Hepatocyte (in vitro differentiated cells): Measurements from ENCODE around the gene SLC25A21. TPM values are rescaled to one million over a fixed set of nuclear protein-coding genes. Genes with fewer than 3 reads are reported as not detected.

Experiments used
- DNase-seq: peaks from one replicate; pipeline ENCODE4 v3.0.0-alpha.2; 2016; ENCODE audit warnings: low spot score
- H2AFZ ChIP-seq: fragments of 200-600 bp; sonication (generic); 2 replicates; pipeline ENCODE4 v1.6.0; 2016; ENCODE audit warnings: antibody characterized with exemption, mild to moderate bottlenecking
- H3K27ac ChIP-seq: fragments of 200-600 bp; sonication (generic); 2 replicates; pipeline ENCODE4 v1.5.1; 2016; ENCODE audit warnings: mild to moderate bottlenecking
- H3K27me3 ChIP-seq: fragments of 200-600 bp; sonication (generic); 2 replicates; pipeline ENCODE4 v1.6.1; 2016
- H3K36me3 ChIP-seq: fragments of 200-600 bp; sonication (generic); replicated peaks from 2 replicates; pipeline ENCODE4 v1.5.1; 2016; ENCODE audit warnings: low read depth; ENCODE audit not compliant: insufficient read depth
- H3K4me1 ChIP-seq: fragments of 200-600 bp; sonication (generic); 2 replicates; pipeline ENCODE4 v1.5.1; 2016; ENCODE audit warnings: mild to moderate bottlenecking, moderate library complexity; ENCODE audit not compliant: insufficient read depth
- H3K4me2 ChIP-seq: fragments of 200-600 bp; sonication (generic); 2 replicates; pipeline ENCODE4 v1.6.0; 2016
- H3K4me3 ChIP-seq: fragments of 200-600 bp; sonication (generic); 2 replicates; pipeline ENCODE4 v1.5.1; 2016; ENCODE audit warnings: mild to moderate bottlenecking
- H3K79me2 ChIP-seq: fragments of 200-600 bp; sonication (generic); 2 replicates; pipeline ENCODE4 v1.6.0; 2017; ENCODE audit warnings: mild to moderate bottlenecking
- H3K9me2 ChIP-seq: fragments of 200-600 bp; sonication (generic); replicated peaks from 2 replicates; pipeline ENCODE4 v1.6.0; 2017; ENCODE audit warnings: mild to moderate bottlenecking; ENCODE audit not compliant: insufficient read depth
- H3K9me3 ChIP-seq: fragments of 200-600 bp; sonication (generic); 2 replicates; pipeline ENCODE4 v1.5.1; 2016; ENCODE audit warnings: low read depth, mild to moderate bottlenecking
- H4K20me1 ChIP-seq: fragments of 200-600 bp; sonication (generic); 2 replicates; pipeline ENCODE4 v1.6.0; 2016; ENCODE audit warnings: mild to moderate bottlenecking; ENCODE audit not compliant: insufficient read depth, poor library complexity, severe bottlenecking
- CTCF ChIP-seq: fragments of 200-600 bp; sonication (generic); IDR thresholded peaks from 2 replicates; pipeline ENCODE4 v1.5.1; 2016; ENCODE audit warnings: antibody characterized with exemption, mild to moderate bottlenecking; ENCODE audit not compliant: poor library complexity
- EZH2 ChIP-seq: fragments of 200-600 bp; sonication (generic); IDR thresholded peaks from 2 replicates; pipeline ENCODE4 v1.6.1; 2016; ENCODE audit warnings: antibody characterized with exemption, mild to moderate bottlenecking, borderline replicate concordance
- EZH2phosphoT487 ChIP-seq: fragments of 200-600 bp; sonication (generic); IDR thresholded peaks from one replicate; pipeline ENCODE4 v1.6.1; 2018; ENCODE audit warnings: antibody characterized with exemption, mild to moderate bottlenecking, low read depth, moderate library complexity; ENCODE audit not compliant: unreplicated experiment, severe bottlenecking
- WGBS: methylation state at CpG from one replicate; pipeline ENCODE4 v1.1.6; 2016; ENCODE audit warnings: low lambda C conversion rate; ENCODE audit errors: missing lambda C conversion rate; 5-methylcytosine and 5-hydroxymethylcytosine counted together
- polyA plus RNA-seq: library from polyadenylated mRNA; unstranded; fragments of >200 nt; fragmentation: Nextera tagmentation; extraction: Ambion mirVana; gene quantifications from 2 replicates; pipeline ENCODE4 v1.2.1, GENCODE V29; 2016
- total RNA-seq: library from RNA; depleted of rRNA; stranded (reverse); fragments of >200 nt; gene quantifications from 2 replicates; pipeline ENCODE4 v1.2.3, GENCODE V29; 2014

SLC25A21 gene
- total and polyA plus RNA-seq, 2 experiments from 2014 or later = 1.4 to 1.6 TPM

- no peak overlapping the region for H3K27ac ChIP-seq
- H3K9me2 ChIP-seq = no peaks in the 10 kb centered on the region
- H3K79me2 ChIP-seq = no peaks in the 10 kb centered on the region
- no peaks in the 10 kb centered on the region for H3K36me3 ChIP-seq
- WGBS = 93% methylated on average over 5 of the region's 5 CpGs
- no peaks in the 10 kb centered on the region for H3K27me3 ChIP-seq
- TF ChIP-seq EZH2phosphoT487 (no peak), EZH2 (no peak), CTCF (no peak)
- H3K4me3 ChIP-seq = no peak overlapping the region
- H3K4me1 ChIP-seq = no peaks in the 10 kb centered on the region
- no peaks in the 10 kb centered on the region for H3K9me3 ChIP-seq
- no peaks in the 10 kb centered on the region for H4K20me1 ChIP-seq
- no peak overlapping the region for H2AFZ ChIP-seq
- no peak overlapping the region for H3K4me2 ChIP-seq
- DNase-seq = no peak
Observed at GRCh38 chr14:37093364-37093763, 79.0 kb downstream of the SLC25A21 start.

- no peak overlapping the region for H2AFZ ChIP-seq
- no peaks in the 10 kb centered on the region for H3K79me2 ChIP-seq
- TF ChIP-seq EZH2phosphoT487 (no peak), EZH2 (no peak), CTCF (no peak)
- DNase-seq = no peak
- no peak overlapping the region for H3K27ac ChIP-seq
- no peaks in the 10 kb centered on the region for H3K4me1 ChIP-seq
- H3K4me2 ChIP-seq = no peak overlapping the region
- H3K36me3 ChIP-seq = no peaks in the 10 kb centered on the region
- no peaks in the 10 kb centered on the region for H4K20me1 ChIP-seq
- H3K27me3 ChIP-seq = no peaks in the 10 kb centered on the region
- 87% methylated on average over 3 of the region's 3 CpGs for WGBS
- H3K9me2 ChIP-seq = no peaks in the 10 kb centered on the region
- H3K4me3 ChIP-seq = no peak overlapping the region
- H3K9me3 ChIP-seq = no peaks in the 10 kb centered on the region
Observed at GRCh38 chr14:37091651-37092050, 80.8 kb downstream of the SLC25A21 start.

- H3K79me2 ChIP-seq = no peaks in the 10 kb centered on the region
- no peaks in the 10 kb centered on the region for H3K36me3 ChIP-seq
- H3K4me1 ChIP-seq = no peaks in the 10 kb centered on the region
- peak overlapping the region; percentile 7 for H3K4me2 ChIP-seq
- TF ChIP-seq EZH2 = no peak
- no peaks in the 10 kb centered on the region for H3K9me2 ChIP-seq
- no peak overlapping the region for H3K27ac ChIP-seq
- H3K4me3 ChIP-seq = no peak overlapping the region
- H3K27me3 ChIP-seq = no peaks in the 10 kb centered on the region
- no peaks in the 10 kb centered on the region for H4K20me1 ChIP-seq
- no peaks in the 10 kb centered on the region for H3K9me3 ChIP-seq
- H2AFZ ChIP-seq = no peak overlapping the region
- 64% methylated on average over 6 of the region's 6 CpGs for WGBS
- DNase-seq = no peak
Observed at GRCh38 chr14:37090026-37090425, 82.4 kb downstream of the SLC25A21 start.

GRCh38 chr14:37089410-37089809 is 83.0 kb downstream of the SLC25A21 start:
- Histone ChIP-seq H3K36me3 (no peaks in the 10 kb centered on the region), H3K9me2 (no peaks in the 10 kb centered on the region), H3K27ac (no peak overlapping the region), H3K4me1 (no peaks in the 10 kb centered on the region), H3K27me3 (no peaks in the 10 kb centered on the region), H3K4me3 (no peak overlapping the region), H2AFZ (no peak overlapping the region), H3K79me2 (no peaks in the 10 kb centered on the region), H3K9me3 (no peaks in the 10 kb centered on the region), H4K20me1 (no peaks in the 10 kb centered on the region), H3K4me2 (peak overlapping the region; percentile 7)
- WGBS = 54% methylated on average over 3 of the region's 3 CpGs
- TF ChIP-seq EZH2 = no peak
- TF ChIP-seq EZH2phosphoT487 = no peak
- no peak for TF ChIP-seq CTCF
- DNase-seq = no peak
